Neural crest cell (in vitro differentiated cells): ENCODE results near the gene PDCD2L. TPM values are rescaled to one million over a fixed set of nuclear protein-coding genes. Genes with fewer than 3 reads are reported as not detected.

ENCODE experiments used
- DNase-seq: peaks from one replicate; pipeline ENCODE4 v3.0.0; 2021; ENCODE audit warnings: low read depth, mixed read lengths, low spot score
- H3K27ac Mint-ChIP-seq: one replicate; pipeline ENCODE4 v1.8.0; 2021; ENCODE audit warnings: mild to moderate bottlenecking, mixed read lengths; ENCODE audit not compliant: unreplicated experiment
- H3K27me3 Mint-ChIP-seq: 2 replicates; pipeline ENCODE4 v1.8.0; 2021; ENCODE audit warnings: low read depth, mild to moderate bottlenecking, mixed read lengths
- H3K36me3 Mint-ChIP-seq: 2 replicates; pipeline ENCODE4 v1.8.0; 2021; ENCODE audit warnings: low read depth, mild to moderate bottlenecking, mixed read lengths
- H3K4me1 Mint-ChIP-seq: 2 replicates; pipeline ENCODE4 v1.8.0; 2021; ENCODE audit warnings: mixed read lengths
- H3K4me3 Mint-ChIP-seq: one replicate; pipeline ENCODE4 v1.8.0; 2021; ENCODE audit warnings: mild to moderate bottlenecking, mixed read lengths
- H3K9me3 Mint-ChIP-seq: 2 replicates; pipeline ENCODE4 v1.8.0; 2021; ENCODE audit warnings: mixed read lengths
- CTCF ChIP-seq: fragments of 200-600 bp; sonication (generic); conservative IDR thresholded peaks from 2 replicates; pipeline ENCODE4 v1.5.0; 2021; ENCODE audit warnings: antibody characterized with exemption, mild to moderate bottlenecking
- total RNA-seq: library from RNA; stranded (reverse); gene quantifications from 2 replicates; pipeline ENCODE4 v1.2.1, GENCODE V29; 2021

Gene PDCD2L
- total RNA-seq, 1 donor from 2014 or later, result 12.9 TPM

GRCh38 chr19:34359954-34360315 lies 44.3 kb upstream of the PDCD2L start:
- TF ChIP-seq CTCF, result no peak
- Mint-ChIP-seq H3K4me3 (peak overlapping the region; percentile 88), H3K4me1 (peaks cover 38% of the 10 kb centered on the region), H3K27me3 (peaks cover 7% of the 10 kb centered on the region), H3K27ac (peak overlapping the region; percentile 94), H3K36me3 (no peaks in the 10 kb centered on the region), H3K9me3 (no peaks in the 10 kb centered on the region)
- DNase-seq, result no peak

GRCh38 chr19:34360354-34360909 lies 43.8 kb upstream of the PDCD2L start:
- H3K27ac Mint-ChIP-seq, result peak overlapping the region; percentile 94
- no peak for TF ChIP-seq CTCF
- no peak for DNase-seq
- no peaks in the 10 kb centered on the region for H3K36me3 Mint-ChIP-seq
- H3K9me3 Mint-ChIP-seq, result no peaks in the 10 kb centered on the region
- peaks cover 7% of the 10 kb centered on the region for H3K27me3 Mint-ChIP-seq
- H3K4me1 Mint-ChIP-seq, result peaks cover 38% of the 10 kb centered on the region
- H3K4me3 Mint-ChIP-seq, result peak overlapping the region; percentile 88

GRCh38 chr19:34362679-34363069 lies 41.5 kb upstream of the PDCD2L start:
- no peaks in the 10 kb centered on the region for H3K9me3 Mint-ChIP-seq
- no peak overlapping the region for H3K27ac Mint-ChIP-seq
- peaks cover 2% of the 10 kb centered on the region for H3K36me3 Mint-ChIP-seq
- peak overlapping the region; percentile 79 for H3K4me3 Mint-ChIP-seq
- TF ChIP-seq CTCF, result no peak
- DNase-seq, result no peak
- peaks cover 45% of the 10 kb centered on the region for H3K4me1 Mint-ChIP-seq
- peaks cover 7% of the 10 kb centered on the region for H3K27me3 Mint-ChIP-seq

GRCh38 chr19:34363094-34363493 lies 41.1 kb upstream of the PDCD2L start:
- DNase-seq, result no peak
- H3K4me1 Mint-ChIP-seq, result peaks cover 45% of the 10 kb centered on the region
- H3K9me3 Mint-ChIP-seq, result no peaks in the 10 kb centered on the region
- H3K27me3 Mint-ChIP-seq, result peaks cover 7% of the 10 kb centered on the region
- H3K4me3 Mint-ChIP-seq, result peak overlapping the region; percentile 79
- peaks cover 2% of the 10 kb centered on the region for H3K36me3 Mint-ChIP-seq
- no peak for TF ChIP-seq CTCF
- H3K27ac Mint-ChIP-seq, result no peak overlapping the region

- Mint-ChIP-seq H3K36me3 (peaks cover 2% of the 10 kb centered on the region), H3K27me3 (peaks cover 7% of the 10 kb centered on the region), H3K27ac (no peak overlapping the region), H3K4me1 (peaks cover 40% of the 10 kb centered on the region), H3K4me3 (peak overlapping the region; percentile 94), H3K9me3 (no peaks in the 10 kb centered on the region)
- TF ChIP-seq CTCF, result no peak
- no peak for DNase-seq
Measured at GRCh38 chr19:34363930-34364329, 40.3 kb upstream of the PDCD2L start.

- Mint-ChIP-seq H3K36me3 (peaks cover 2% of the 10 kb centered on the region), H3K9me3 (no peaks in the 10 kb centered on the region), H3K4me3 (peak overlapping the region; percentile 94), H3K4me1 (peaks cover 35% of the 10 kb centered on the region), H3K27ac (peak overlapping the region; percentile 3), H3K27me3 (peaks cover 6% of the 10 kb centered on the region)
- no peak for DNase-seq
- no peak for TF ChIP-seq CTCF
Measured at GRCh38 chr19:34364462-34364829, 39.8 kb upstream of the PDCD2L start.
